Measurements from ENCODE around the gene CDK9.
"Not testable (repeated sequence)": the region's sequence is repeated elsewhere in the genome, so short reads cannot be mapped to it uniquely, and the experiment has no call there.

Gene CDK9

GRCh38 chr9:127826253-127826913 lies 40.5 kb downstream of the CDK9 start:
- DNase-seq (ENCODE audit: low spot score): no peak

GRCh38 chr9:127828262-127829031 lies 42.6 kb downstream of the CDK9 start:
- DNase-seq (ENCODE audit: low spot score): no peak

- DNase-seq (ENCODE audit: low spot score): no peak
These were observed 43.5 kb downstream of the CDK9 start for GRCh38 chr9:127829205-127829906.

- DNase-seq (ENCODE audit: low spot score): no peak
These were observed 46.4 kb downstream of the CDK9 start for GRCh38 chr9:127832248-127832647.

- DNase-seq (ENCODE audit: low spot score): no peak
These were observed 47.7 kb downstream of the CDK9 start for GRCh38 chr9:127833555-127833954.

GRCh38 chr9:127835991-127836516 lies 50.2 kb downstream of the CDK9 start:
- no peak for DNase-seq (ENCODE audit: low spot score)

- DNase-seq (ENCODE audit: low spot score): not testable (repeated sequence)
These were observed 50.7 kb downstream of the CDK9 start for GRCh38 chr9:127836561-127836960.

GRCh38 chr9:127837346-127837745 lies 51.5 kb downstream of the CDK9 start:
- DNase-seq (ENCODE audit: low spot score): no peak

GRCh38 chr9:127838375-127839078 lies 52.7 kb downstream of the CDK9 start:
- DNase-seq (ENCODE audit: low spot score): peak; percentile 70
